Karpas-422 (cell line): Measurements from ENCODE around the gene ZKSCAN3. TPM values are rescaled to one million over a fixed set of nuclear protein-coding genes. Genes with fewer than 3 reads are reported as not detected.

Source experiments
- DNase-seq: peaks from one replicate; pipeline ENCODE4 v3.0.0-alpha.2; 2015
- H2AFZ ChIP-seq: fragments of 200-600 bp; sonication (generic); 2 replicates; pipeline ENCODE4 v1.6.1; 2014; ENCODE audit warnings: antibody characterized with exemption, low read length, mixed read lengths
- H3K27ac ChIP-seq: fragments of 200-600 bp; sonication (generic); 2 replicates; pipeline ENCODE4 v1.5.1; 2014; ENCODE audit warnings: mild to moderate bottlenecking, low read length, moderate library complexity
- H3K27me3 ChIP-seq: fragments of 200-600 bp; sonication (generic); 2 replicates; pipeline ENCODE4 v1.6.1; 2014; ENCODE audit warnings: low read length, mixed read lengths
- H3K36me3 ChIP-seq: fragments of 200-600 bp; sonication (generic); 2 replicates; pipeline ENCODE4 v1.6.1; 2014; ENCODE audit warnings: low read length, mixed read lengths; ENCODE audit not compliant: insufficient read depth
- H3K4me1 ChIP-seq: fragments of 200-600 bp; sonication (generic); 2 replicates; pipeline ENCODE4 v1.6.1; 2014; ENCODE audit warnings: mild to moderate bottlenecking, low read length, mixed read lengths
- H3K4me2 ChIP-seq: fragments of 200-600 bp; sonication (generic); 2 replicates; pipeline ENCODE4 v1.6.1; 2014; ENCODE audit warnings: low read length, low read depth, mild to moderate bottlenecking; ENCODE audit not compliant: poor library complexity, severe bottlenecking
- H3K4me3 ChIP-seq: fragments of 200-600 bp; sonication (generic); 2 replicates; pipeline ENCODE4 v1.5.1; 2014; ENCODE audit warnings: mild to moderate bottlenecking, antibody characterized with exemption, low read length, mixed read lengths
- H3K79me2 ChIP-seq: fragments of 200-600 bp; sonication (generic); 2 replicates; pipeline ENCODE4 v1.6.1; 2014; ENCODE audit warnings: mild to moderate bottlenecking, low read length, mixed read lengths
- H3K9ac ChIP-seq: fragments of 200-600 bp; sonication (generic); 2 replicates; pipeline ENCODE4 v1.6.0; 2014; ENCODE audit warnings: low read length
- H3K9me2 ChIP-seq: fragments of 200-600 bp; sonication (generic), shearing (Covaris generic); replicated peaks from 2 replicates; pipeline ENCODE4 v1.6.0; 2014; ENCODE audit warnings: mild to moderate bottlenecking, low read length, moderate library complexity; ENCODE audit not compliant: insufficient read depth
- H3K9me3 ChIP-seq: fragments of 300-700, 200-600 bp; sonication (generic); 2 replicates; pipeline ENCODE4 v1.6.1; 2014; ENCODE audit warnings: low read length, mixed read lengths
- H4K20me1 ChIP-seq: fragments of 200-600 bp; sonication (generic); 2 replicates; pipeline ENCODE4 v1.6.1; 2014; ENCODE audit warnings: mild to moderate bottlenecking, antibody characterized with exemption, low read length, low read depth; ENCODE audit not compliant: insufficient read depth
- small RNA-seq: library from RNA; depleted of rRNA; stranded (forward); fragments of <200 nt; gene quantifications from one replicate; pipeline ENCODE3, GENCODE V24; 2014
- total RNA-seq: library from RNA; depleted of rRNA; stranded (reverse); fragments of >200 nt; shearing (Covaris generic); gene quantifications from 2 replicates; pipeline ENCODE4 v1.2.3, GENCODE V29; 2014; ENCODE audit warnings: low replicate concordance; rRNA removed

The ZKSCAN3 gene
- total RNA-seq, 1 experiment from 2014 or later: 4.5 TPM

- Histone ChIP-seq H3K4me2 (no peak overlapping the region), H3K79me2 (no peaks in the 10 kb centered on the region), H3K4me1 (no peaks in the 10 kb centered on the region), H3K9me2 (no peaks in the 10 kb centered on the region), H3K27ac (no peak overlapping the region), H3K36me3 (no peaks in the 10 kb centered on the region), H4K20me1 (no peaks in the 10 kb centered on the region), H2AFZ (no peak overlapping the region), H3K27me3 (no peaks in the 10 kb centered on the region), H3K9me3 (no peaks in the 10 kb centered on the region), H3K9ac (no peak overlapping the region), H3K4me3 (no peak overlapping the region)
- peak; percentile 37 for DNase-seq
These were observed 58.5 kb downstream of the ZKSCAN3 start for GRCh38 chr6:28408076-28408802.

DNA sequence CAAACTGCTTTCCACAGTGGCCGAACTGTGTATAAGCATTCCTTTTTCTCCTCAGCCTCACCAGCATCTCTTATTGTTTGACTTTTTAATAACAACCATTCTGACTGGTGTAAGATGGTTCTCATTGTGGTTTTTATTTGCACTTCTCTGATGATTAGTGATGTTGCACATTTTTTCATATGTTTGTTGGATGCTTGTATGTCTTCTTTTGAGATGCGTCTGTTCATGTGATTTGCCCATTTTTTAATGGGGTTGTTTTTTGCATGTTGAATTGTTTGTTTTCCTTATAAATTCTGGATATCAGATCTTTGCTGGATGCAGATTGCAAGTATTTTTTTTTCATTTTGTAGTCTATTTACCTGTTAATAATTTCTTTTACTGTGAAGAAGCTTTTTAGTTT, 61.0 kb downstream of the ZKSCAN3 start:
- no peaks in the 10 kb centered on the region for H3K4me1 ChIP-seq
- no peak for DNase-seq
- no peaks in the 10 kb centered on the region for H4K20me1 ChIP-seq
- H3K9me2 ChIP-seq: no peaks in the 10 kb centered on the region
- H3K9ac ChIP-seq: no peak overlapping the region
- H3K4me2 ChIP-seq: no peak overlapping the region
- H3K79me2 ChIP-seq: no peaks in the 10 kb centered on the region
- no peak overlapping the region for H3K27ac ChIP-seq
- H3K27me3 ChIP-seq: no peaks in the 10 kb centered on the region
- H3K4me3 ChIP-seq: no peak overlapping the region
- H2AFZ ChIP-seq: no peak overlapping the region
- H3K9me3 ChIP-seq: no peaks in the 10 kb centered on the region
- H3K36me3 ChIP-seq: no peaks in the 10 kb centered on the region

DNA sequence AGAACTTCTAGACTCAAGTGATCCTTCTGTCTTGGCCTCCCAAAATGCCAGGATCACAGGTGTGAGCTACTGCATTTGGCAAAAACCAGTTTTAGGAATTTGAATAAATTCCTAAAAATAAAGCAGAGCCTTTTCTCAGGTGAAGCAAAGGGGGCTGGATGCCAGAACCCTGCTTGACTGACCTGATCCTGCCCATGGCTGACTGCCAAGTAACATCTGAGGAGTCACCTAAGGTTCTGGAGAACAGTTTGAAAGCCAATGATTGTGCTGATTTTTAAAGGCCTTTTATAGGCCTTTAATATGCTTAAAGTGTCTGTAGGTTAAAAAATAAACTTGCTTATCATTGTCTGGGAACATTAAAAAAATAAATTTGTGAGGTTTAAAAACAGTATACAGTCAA, 63.9 kb downstream of the ZKSCAN3 start:
- DNase-seq: peak; percentile 11
- Histone ChIP-seq H3K9ac (no peak overlapping the region), H2AFZ (no peak overlapping the region), H3K4me1 (no peaks in the 10 kb centered on the region), H3K27me3 (no peaks in the 10 kb centered on the region), H3K4me2 (no peak overlapping the region), H3K4me3 (no peak overlapping the region), H3K9me3 (no peaks in the 10 kb centered on the region), H4K20me1 (no peaks in the 10 kb centered on the region), H3K9me2 (no peaks in the 10 kb centered on the region), H3K36me3 (no peaks in the 10 kb centered on the region), H3K27ac (no peak overlapping the region), H3K79me2 (no peaks in the 10 kb centered on the region)

Small RNAs within 50 kb of the gene (small RNA-seq; reads per million reads assigned to genes)
- gene AL021997.1: not detected
- not detected for gene AL021997.2
- gene RNU2-45P: not detected

Other genes with a start within 250 kb of the ZKSCAN3 start
- gene ZSCAN16, start 225.3 kb upstream of the ZKSCAN3 start, total RNA-seq: 4.8 and 5.9 TPM in 2 replicates
- 30.0 and 48.9 TPM in 2 replicates for gene ZKSCAN8, start 208.1 kb upstream of the ZKSCAN3 start, total RNA-seq
- gene ZSCAN9, start 124.7 kb upstream of the ZKSCAN3 start, total RNA-seq: 18.9 and 35.1 TPM in 2 replicates
- 6.1 and 12.4 TPM in 2 replicates for gene ZKSCAN4, start 97.7 kb upstream of the ZKSCAN3 start, total RNA-seq
- 0.11 TPM in 1 of 2 replicates, not detected in the other for gene NKAPL, start 90.7 kb upstream of the ZKSCAN3 start, total RNA-seq
- gene ZSCAN26, start 82.8 kb upstream of the ZKSCAN3 start, total RNA-seq: 16.8 and 19.2 TPM in 2 replicates
- gene PGBD1, start 68.4 kb upstream of the ZKSCAN3 start, total RNA-seq: 8.2 and 9.7 TPM in 2 replicates
- 4.0 and 4.2 TPM in 2 replicates for gene ZSCAN31, start 13.8 kb upstream of the ZKSCAN3 start, total RNA-seq
- gene ZSCAN12, start 49.8 kb downstream of the ZKSCAN3 start, total RNA-seq: 9.3 and 12.0 TPM in 2 replicates
- gene ZSCAN23, start 93.5 kb downstream of the ZKSCAN3 start, total RNA-seq: 3.3 and 4.8 TPM in 2 replicates
- gene GPX6, start 165.8 kb downstream of the ZKSCAN3 start, total RNA-seq: not detected in 2 replicates
- gene GPX5, start 175.9 kb downstream of the ZKSCAN3 start, total RNA-seq: not detected in 2 replicates